ENCODE measurements around the gene PPOX.

The PPOX gene

DNA sequence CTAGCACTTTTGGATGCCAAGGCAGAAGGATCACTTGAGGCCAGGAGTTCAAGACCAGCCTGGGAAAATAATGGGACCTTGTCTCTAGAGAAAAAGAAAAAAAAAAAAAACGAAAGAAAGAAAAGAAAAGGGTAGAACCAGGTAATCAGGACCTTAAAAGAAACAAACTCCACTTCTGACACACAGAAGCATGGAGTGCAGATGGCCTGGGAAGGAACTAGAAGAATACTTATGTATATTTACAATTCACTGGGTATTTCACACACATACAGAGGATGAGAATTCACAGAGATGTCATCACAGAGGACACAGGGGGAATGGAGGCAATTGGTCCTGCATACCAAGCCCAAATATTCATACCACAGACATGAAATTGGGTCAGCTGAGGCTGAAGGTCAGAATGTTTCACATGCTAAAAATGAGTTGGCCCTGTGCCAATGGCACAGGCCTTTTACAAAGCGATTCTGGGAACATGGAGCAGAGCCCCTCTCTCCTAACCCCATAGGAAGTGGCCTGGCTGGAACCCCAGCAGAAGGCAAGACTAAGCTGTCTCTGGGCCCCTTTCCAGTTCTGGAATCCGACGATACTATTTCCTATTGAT lies 6.7 kb downstream of the PPOX start:
- Histone ChIP-seq H3K4me1 (ENCODE audit: insufficient read depth, low read length, severe bottlenecking) (peaks cover 23% of the 10 kb centered on the region), H2AFZ (ENCODE audit: low read length) (no peak overlapping the region), H3K9me3 (ENCODE audit: low read length) (no peaks in the 10 kb centered on the region), H3K36me3 (ENCODE audit: insufficient read depth, low read length) (peaks cover 64% of the 10 kb centered on the region), H4K20me1 (ENCODE audit: insufficient read depth, low read length) (no peaks in the 10 kb centered on the region), H3K79me2 (ENCODE audit: insufficient read depth, low read length) (no peaks in the 10 kb centered on the region), H3K4me2 (ENCODE audit: low read length) (no peak overlapping the region), H3K9ac (ENCODE audit: low read length) (no peak overlapping the region), H3K27ac (ENCODE audit: low read depth, low read length, poor library complexity, severe bottlenecking) (no peak overlapping the region), H3F3A (ENCODE audit: insufficient read depth, low read length) (no peaks in the 10 kb centered on the region), H3K27me3 (ENCODE audit: insufficient read depth, low read length) (no peaks in the 10 kb centered on the region), H3K9me2 (ENCODE audit: low read depth, low read length) (no peaks in the 10 kb centered on the region), H3K4me3 (ENCODE audit: low read depth, low read length, poor library complexity, severe bottlenecking) (no peak overlapping the region)
- no peak for TF ChIP-seq EZH2 (IDR thresholded peaks at IDR 0.05; ENCODE audit: borderline replicate concordance, low read length)

DNA sequence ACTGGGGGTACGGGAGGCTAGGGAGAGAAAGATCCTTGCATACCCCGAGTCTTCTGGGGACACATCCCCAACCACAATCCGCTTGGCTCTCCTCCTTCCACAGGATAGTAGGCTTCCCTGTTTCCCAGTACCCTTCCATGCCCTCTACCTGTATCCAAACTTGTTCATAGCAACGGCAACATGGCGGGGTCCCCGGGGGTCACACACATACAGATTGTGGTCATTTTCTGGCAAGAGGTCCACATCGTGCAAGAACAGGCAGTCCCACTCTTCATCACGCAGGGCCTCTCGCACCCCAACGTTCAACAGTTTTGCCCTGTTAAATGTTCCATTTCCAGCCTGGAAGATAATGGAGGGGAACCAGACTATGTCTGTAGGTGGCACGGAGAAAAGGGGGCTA lies 7.5 kb downstream of the PPOX start:
- Histone ChIP-seq H3K9me3 (ENCODE audit: low read length) (no peaks in the 10 kb centered on the region), H3K36me3 (ENCODE audit: insufficient read depth, low read length) (peaks cover 64% of the 10 kb centered on the region)
- TF ChIP-seq EZH2 (IDR thresholded peaks at IDR 0.05; ENCODE audit: borderline replicate concordance, low read length), result no peak
- TF ChIP-seq, protein P1, sequence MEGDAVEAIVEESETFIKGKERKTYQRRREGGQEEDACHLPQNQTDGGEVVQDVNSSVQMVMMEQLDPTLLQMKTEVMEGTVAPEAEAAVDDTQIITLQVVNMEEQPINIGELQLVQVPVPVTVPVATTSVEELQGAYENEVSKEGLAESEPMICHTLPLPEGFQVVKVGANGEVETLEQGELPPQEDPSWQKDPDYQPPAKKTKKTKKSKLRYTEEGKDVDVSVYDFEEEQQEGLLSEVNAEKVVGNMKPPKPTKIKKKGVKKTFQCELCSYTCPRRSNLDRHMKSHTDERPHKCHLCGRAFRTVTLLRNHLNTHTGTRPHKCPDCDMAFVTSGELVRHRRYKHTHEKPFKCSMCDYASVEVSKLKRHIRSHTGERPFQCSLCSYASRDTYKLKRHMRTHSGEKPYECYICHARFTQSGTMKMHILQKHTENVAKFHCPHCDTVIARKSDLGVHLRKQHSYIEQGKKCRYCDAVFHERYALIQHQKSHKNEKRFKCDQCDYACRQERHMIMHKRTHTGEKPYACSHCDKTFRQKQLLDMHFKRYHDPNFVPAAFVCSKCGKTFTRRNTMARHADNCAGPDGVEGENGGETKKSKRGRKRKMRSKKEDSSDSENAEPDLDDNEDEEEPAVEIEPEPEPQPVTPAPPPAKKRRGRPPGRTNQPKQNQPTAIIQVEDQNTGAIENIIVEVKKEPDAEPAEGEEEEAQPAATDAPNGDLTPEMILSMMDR (IDR thresholded peaks at IDR 0.05; ENCODE audit: low read length), result no peak

DNA sequence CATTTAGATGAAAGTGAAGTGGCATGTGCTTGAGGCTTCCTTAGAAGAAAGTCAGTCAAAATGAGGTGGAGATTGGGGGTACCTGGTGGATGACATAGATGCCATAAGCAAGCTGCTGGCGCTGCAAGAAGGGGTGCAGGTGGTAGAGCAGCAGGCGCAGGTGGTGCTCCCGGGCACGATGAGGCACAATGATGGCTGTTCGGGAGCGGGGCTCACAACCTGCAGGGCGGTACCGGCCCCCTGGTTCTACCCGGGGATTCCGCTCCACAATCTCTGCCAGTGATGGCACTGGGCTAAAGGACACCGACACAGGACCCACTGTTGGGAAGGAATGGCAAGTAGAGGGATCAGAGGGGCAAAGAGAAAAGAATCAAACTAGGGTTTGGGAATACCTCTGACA lies 8.7 kb downstream of the PPOX start:
- Histone ChIP-seq H4K20me1 (ENCODE audit: insufficient read depth, low read length) (no peaks in the 10 kb centered on the region), H3K79me2 (ENCODE audit: insufficient read depth, low read length) (no peaks in the 10 kb centered on the region), H3K4me3 (ENCODE audit: low read depth, low read length, poor library complexity, severe bottlenecking) (no peak overlapping the region), H3K36me3 (ENCODE audit: insufficient read depth, low read length) (peaks cover 52% of the 10 kb centered on the region), H3K4me1 (ENCODE audit: insufficient read depth, low read length, severe bottlenecking) (peaks cover 31% of the 10 kb centered on the region), H2AFZ (ENCODE audit: low read length) (no peak overlapping the region), H3K27me3 (ENCODE audit: insufficient read depth, low read length) (no peaks in the 10 kb centered on the region), H3K9me3 (ENCODE audit: low read length) (no peaks in the 10 kb centered on the region), H3K4me2 (ENCODE audit: low read length) (peak overlapping the region; percentile 97; the same call in 1 of the 2 replicates), H3F3A (ENCODE audit: insufficient read depth, low read length) (no peaks in the 10 kb centered on the region), H3K9me2 (ENCODE audit: low read depth, low read length) (no peaks in the 10 kb centered on the region), H3K27ac (ENCODE audit: low read depth, low read length, poor library complexity, severe bottlenecking) (peak overlapping the region; percentile 83), H3K9ac (ENCODE audit: low read length) (no peak overlapping the region; the same call in 1 of the 2 replicates)
- TF ChIP-seq, protein P1 (IDR thresholded peaks at IDR 0.05; ENCODE audit: low read length), result no peak
- no peak for TF ChIP-seq EZH2 (IDR thresholded peaks at IDR 0.05; ENCODE audit: borderline replicate concordance, low read length)

More for the DNA sequence above, 7.5 kb downstream of the PPOX start:
- no peaks in the 10 kb centered on the region for H3K27me3 ChIP-seq (ENCODE audit: insufficient read depth, low read length)
- no peak overlapping the region for H3K4me2 ChIP-seq (ENCODE audit: low read length)
- no peak overlapping the region for H2AFZ ChIP-seq (ENCODE audit: low read length)
- H3K27ac ChIP-seq (ENCODE audit: low read depth, low read length, poor library complexity, severe bottlenecking), result no peak overlapping the region
- H3K79me2 ChIP-seq (ENCODE audit: insufficient read depth, low read length), result no peaks in the 10 kb centered on the region
- peaks cover 31% of the 10 kb centered on the region for H3K4me1 ChIP-seq (ENCODE audit: insufficient read depth, low read length, severe bottlenecking)
- no peaks in the 10 kb centered on the region for H4K20me1 ChIP-seq (ENCODE audit: insufficient read depth, low read length)
- H3K9ac ChIP-seq (ENCODE audit: low read length), result no peak overlapping the region
- no peak overlapping the region for H3K4me3 ChIP-seq (ENCODE audit: low read depth, low read length, poor library complexity, severe bottlenecking)
- no peaks in the 10 kb centered on the region for H3F3A ChIP-seq (ENCODE audit: insufficient read depth, low read length)
- no peaks in the 10 kb centered on the region for H3K9me2 ChIP-seq (ENCODE audit: low read depth, low read length)

All from OCI-LY1 (cell line).